ENCODE measurements around the gene MICA.

GRCh38 chr6:31403283-31404060 is at the start of gene MICA:
- TF ChIP-seq ZNF274 (IDR thresholded peaks at IDR 0.05; ENCODE audit: low read depth, low read length) (no peak), YY1 (IDR thresholded peaks at IDR 0.05; ENCODE audit: insufficient read depth, insufficient read length) (no peak), SUZ12 (IDR thresholded peaks at IDR 0.05; ENCODE audit: extremely low read depth, insufficient read depth, insufficient read length) (no peak)
